Karpas-422 (cell line): Measurements from ENCODE around the gene HOXC12. TPM values are rescaled to one million over a fixed set of nuclear protein-coding genes. Genes with fewer than 3 reads are reported as not detected.

Source experiments
- small RNA-seq: library from RNA; depleted of rRNA; stranded (forward); fragments of <200 nt; gene quantifications from one replicate; pipeline ENCODE3, GENCODE V24; 2014
- total RNA-seq: library from RNA; depleted of rRNA; stranded (reverse); fragments of >200 nt; shearing (Covaris generic); gene quantifications from 2 replicates; pipeline ENCODE4 v1.2.3, GENCODE V29; 2014; ENCODE audit warnings: low replicate concordance; rRNA removed

Gene HOXC12
- total RNA-seq, 1 experiment from 2014 or later = not detected

Small RNA genes within 50 kb of the gene (small RNA-seq; reads per million reads assigned to genes)
- not detected for gene AC012531.3
- gene AC012531.4 = not detected
- gene MIR196A2 = not detected
- not detected for gene RF01905
- not detected for gene RF01906

Other genes starting within 250 kb of the HOXC12 start
- gene CALCOCO1, start 227.5 kb upstream of the HOXC12 start, total RNA-seq = 28.7 and 32.5 TPM in 2 replicates
- gene CISTR, start 202.9 kb upstream of the HOXC12 start, total RNA-seq = not detected in 2 replicates
- not detected in 2 replicates for gene HOXC13, start 16.1 kb upstream of the HOXC12 start, total RNA-seq
- gene HOXC11, start 18.2 kb downstream of the HOXC12 start, total RNA-seq = not detected in 2 replicates
- gene HOTAIR, start 20.1 kb downstream of the HOXC12 start, total RNA-seq = 0.07 TPM in 1 of 2 replicates, not detected in the other
- gene HOXC10, start 30.2 kb downstream of the HOXC12 start, total RNA-seq = not detected in 2 replicates
- not detected in 2 replicates for gene HOXC9, start 45.3 kb downstream of the HOXC12 start, total RNA-seq
- not detected in 2 replicates for gene HOXC8, start 54.1 kb downstream of the HOXC12 start, total RNA-seq
- gene HOXC6, start 73.5 kb downstream of the HOXC12 start, total RNA-seq = not detected in 2 replicates
- not detected in 2 replicates for gene HOXC5, start 78.1 kb downstream of the HOXC12 start, total RNA-seq
- 7.3 and 9.7 TPM in 2 replicates for gene HOXC4, start 98.9 kb downstream of the HOXC12 start, total RNA-seq
- 39.8 and 43.3 TPM in 2 replicates for gene SMUG1, start 234.1 kb downstream of the HOXC12 start, total RNA-seq